Posterior cingulate gyrus (tissue), 11 donors: ENCODE results near the gene CDC42BPB.

ENCODE experiments used
- DNase-seq, 10 donors: peaks; one replicate each; pipeline versions ENCODE4 v3.0.0 to v3.0.0-alpha.2; 2020 to 2021; ENCODE audit warnings: mixed read lengths in 3 of 10
- intact Hi-C: fragments of 100-400 bp; cut with DNase I; formaldehyde crosslinking; loops from one replicate; pipeline ENCODE4 v1.15.1; 2023

CDC42BPB gene

GRCh38 chr14:103078860-103079587, 21.7 kb upstream of the CDC42BPB start:
- DNase-seq, result peak in 3 of 10 donors; percentile 4 to 63 (median 60)
- intact Hi-C loops, result loop anchor here (2.0 to 5.0 kb wide), 2 partner anchors 214 to 387 kb away; no protein-coding TSS in a partner anchor

- intact Hi-C loops, result loop anchor here (2.0 to 5.0 kb wide), 2 partner anchors 214 to 386 kb away; no protein-coding TSS in a partner anchor
- DNase-seq, result peak; percentile 40 to 96 (median 78)
Observed at GRCh38 chr14:103078420-103078749, 21.0 kb upstream of the CDC42BPB start.

GRCh38 chr14:103074729-103075367, 17.5 kb upstream of the CDC42BPB start:
- intact Hi-C loops, result loop anchor here (5.0 kb wide), 1 partner anchor 383 kb away; no protein-coding TSS in a partner anchor
- DNase-seq, result peak in 3 of 10 donors; percentile 24 to 82 (median 57)

GRCh38 chr14:103073876-103074728, 16.8 kb upstream of the CDC42BPB start:
- intact Hi-C loops, result no loop called here
- DNase-seq, result peak in 3 of 10 donors; percentile 10 to 66 (median 56)

GRCh38 chr14:103073367-103073875, 16.1 kb upstream of the CDC42BPB start:
- intact Hi-C loops, result no loop called here
- peak in 4 of 10 donors; percentile 21 to 81 (median 66) for DNase-seq

GRCh38 chr14:103072595-103073366, 15.4 kb upstream of the CDC42BPB start:
- peak in 4 of 10 donors; percentile 9 to 77 (median 68) for DNase-seq
- intact Hi-C loops, result no loop called here

- peak in 3 of 10 donors; percentile 55 to 63 (median 62) for DNase-seq
- intact Hi-C loops, result no loop called here
Observed at GRCh38 chr14:103071544-103072251, 14.3 kb upstream of the CDC42BPB start.

GRCh38 chr14:103070971-103071542, 13.7 kb upstream of the CDC42BPB start:
- intact Hi-C loops, result no loop called here
- DNase-seq, result peak in 3 of 10 donors; percentile 62 to 74 (median 62)

- intact Hi-C loops, result no loop called here
- peak in 2 of 10 donors; percentile 56 to 62 for DNase-seq
Observed at GRCh38 chr14:103070263-103070885, 13.0 kb upstream of the CDC42BPB start.

GRCh38 chr14:103068351-103069073, 11.2 kb upstream of the CDC42BPB start:
- intact Hi-C loops, result no loop called here
- peak in 2 of 10 donors; percentile 44 to 63 for DNase-seq

GRCh38 chr14:103067231-103067954, 10.0 kb upstream of the CDC42BPB start:
- intact Hi-C loops, result no loop called here
- peak in 2 of 10 donors; percentile 28 to 47 for DNase-seq

GRCh38 chr14:103066399-103066798, 9.1 kb upstream of the CDC42BPB start:
- intact Hi-C loops, result no loop called here
- DNase-seq, result peak in 2 of 10 donors; percentile 4 to 32

- intact Hi-C loops, result no loop called here
- peak in 1 of 10 donors; percentile 29 for DNase-seq
Observed at GRCh38 chr14:103065861-103066260, 8.5 kb upstream of the CDC42BPB start.

GRCh38 chr14:103064978-103065377, 7.6 kb upstream of the CDC42BPB start:
- intact Hi-C loops, result no loop called here
- peak in 2 of 10 donors; percentile 16 to 40 for DNase-seq

- no peak for DNase-seq
- intact Hi-C loops, result no loop called here
Observed at GRCh38 chr14:103064436-103064835, 7.1 kb upstream of the CDC42BPB start.

- intact Hi-C loops, result no loop called here
- DNase-seq, result peak in 1 of 10 donors; percentile 7
Observed at GRCh38 chr14:103061482-103061976, 4.2 kb upstream of the CDC42BPB start.

GRCh38 chr14:103059556-103059955, 2.2 kb upstream of the CDC42BPB start:
- peak in 2 of 10 donors; percentile 36 to 49 for DNase-seq
- intact Hi-C loops, result loop anchor here (5.0 kb wide), 2 partner anchors 87 to 282 kb away; partner anchors contain the start of gene TRAF3
